A549 (cell line): ENCODE data around the gene ARFRP1. TPM values are rescaled to one million over a fixed set of nuclear protein-coding genes. Genes with fewer than 3 reads are reported as not detected.
"Not testable (repeated sequence)": the region's sequence is repeated elsewhere in the genome, so short reads cannot be mapped to it uniquely, and the experiment has no call there.

ENCODE experiments used
- ATAC-seq, 2 experiments: fragments of 200-7000 bp in 1 of 2; fragments of >200 bp in 1 of 2; cut with Nextera tagmentation in 1 of 2; cut with Tn5 transposase in 1 of 2; 3 replicates each; pipeline versions ENCODE4 v1.8.0 to v1.9.1; 2018 to 2020; ENCODE audit warnings: mild to moderate bottlenecking in 1 of 2, moderate library complexity in 1 of 2
- CTCF ChIA-PET: fragments of 300-600 bp; sonication (Branson Sonifier 250); formaldehyde crosslinking; extraction: SDS; loops from one replicate; lab custom pipeline; 2021; ENCODE audit warnings: antibody characterized with exemption, inconsistent platforms; lab: Yijun Ruan, JAX
- POLR2A ChIA-PET: fragments of 350-600 bp; formaldehyde crosslinking; extraction: SDS; loops from one replicate; lab custom pipeline; 2021; ENCODE audit warnings: antibody characterized with exemption, inconsistent platforms; lab: Yijun Ruan, JAX
- DNase-seq, 2 experiments: peaks; one replicate each; pipeline versions ENCODE4 v3.0.0 to v3.0.0-alpha.2; 2011 to 2016; ENCODE audit warnings: low read depth in 1 of 2, low spot score in 1 of 2
- FAIRE-seq: peaks from 2 replicates; lab custom pipeline; 2011; peaks lifted over from hg19 to GRCh38; lab: Jason Lieb, UNC
- H3K27ac ChIP-seq, 2 experiments: fragments of >200 bp; sonication (Bioruptor Twin); formaldehyde crosslinking; 3 replicates each; pipeline ENCODE4 v1.5.1; 2016 to 2017
- H3K4me1 ChIP-seq: fragments of >200 bp; sonication (Bioruptor Twin); formaldehyde crosslinking; 3 replicates; pipeline ENCODE4 v1.6.1; 2016
- H3K4me2 ChIP-seq: fragments of >200 bp; sonication (Bioruptor Twin); formaldehyde crosslinking; 3 replicates; pipeline ENCODE4 v1.6.1; 2016
- H3K4me3 ChIP-seq: fragments of >200 bp; sonication (Bioruptor Twin); formaldehyde crosslinking; 3 replicates; pipeline ENCODE4 v1.5.1; 2016
- H3K9me3 ChIP-seq: fragments of >200 bp; sonication (Bioruptor Twin); formaldehyde crosslinking; 3 replicates; pipeline ENCODE4 v1.6.1; 2016
- BHLHE40 ChIP-seq: IDR thresholded peaks from 2 replicates; pipeline ENCODE4 v1.6.1; 2012; ENCODE audit warnings: low read depth, low read length, inconsistent platforms
- CBX8 ChIP-seq: fragments of 200-600 bp; sonication (generic); IDR thresholded peaks from 2 replicates; pipeline ENCODE4 v1.6.1; 2016
- CHD4 ChIP-seq: fragments of 200-600 bp; sonication (generic); IDR thresholded peaks from 2 replicates; pipeline ENCODE4 v1.6.1; 2016; ENCODE audit warnings: antibody characterized with exemption, mild to moderate bottlenecking, borderline replicate concordance
- EHMT2 ChIP-seq: fragments of 200-600 bp; sonication (generic); IDR thresholded peaks from 2 replicates; pipeline ENCODE4 v1.6.1; 2016; ENCODE audit warnings: antibody characterized with exemption, low read depth, mild to moderate bottlenecking, moderate library complexity
- FOSB ChIP-seq: fragments of 250-450 bp; sonication (Bioruptor Pico); IDR thresholded peaks from 2 replicates; pipeline ENCODE4 v1.5.0; 2020; ENCODE audit warnings: mild to moderate bottlenecking, moderate library complexity
- HDAC2 ChIP-seq: fragments of 200-600 bp; sonication (generic); IDR thresholded peaks from 2 replicates; pipeline ENCODE4 v1.6.1; 2016
- HOXB5 ChIP-seq: fragments of 250-450 bp; sonication (Bioruptor Pico); IDR thresholded peaks from 2 replicates; pipeline ENCODE4 v1.5.0; 2020; ENCODE audit warnings: mild to moderate bottlenecking, moderate library complexity
- MAZ ChIP-seq: fragments of 150-350 bp; IDR thresholded peaks from 2 replicates; pipeline ENCODE4 v1.6.1; 2014; ENCODE audit warnings: antibody characterized with exemption, low read depth, low read length, borderline replicate concordance
- NPAS2 ChIP-seq: fragments of 250-450 bp; sonication (Bioruptor Pico); IDR thresholded peaks from 2 replicates; pipeline ENCODE4 v1.8.0; 2022; ENCODE audit warnings: mild to moderate bottlenecking, moderate library complexity, borderline replicate concordance
- NR3C1 ChIP-seq: fragments of >200 bp; sonication (Bioruptor Twin); formaldehyde crosslinking; IDR thresholded peaks from 3 replicates; pipeline ENCODE4 v1.6.1; 2017
- RARB ChIP-seq: fragments of 250-450 bp; sonication (Bioruptor Pico); IDR thresholded peaks from 2 replicates; pipeline ENCODE4 v1.8.0; 2021; ENCODE audit warnings: mild to moderate bottlenecking, moderate library complexity
- RCOR1 ChIP-seq: fragments of 150-350 bp; IDR thresholded peaks from 2 replicates; pipeline ENCODE4 v1.6.1; 2014; ENCODE audit warnings: antibody characterized with exemption, low read length, low read depth
- SREBF2 ChIP-seq: fragments of 450-650 bp; IDR thresholded peaks from 2 replicates; pipeline ENCODE4 v1.6.1; 2014; ENCODE audit warnings: mild to moderate bottlenecking, moderate library complexity
- ZNF302 ChIP-seq: fragments of 250-450 bp; sonication (Bioruptor Pico); IDR thresholded peaks from 2 replicates; pipeline ENCODE4 v1.9.0; 2021; ENCODE audit warnings: inconsistent platforms, mild to moderate bottlenecking, moderate library complexity
- WGBS: methylation state at CpG from one replicate; pipeline ENCODE4 v1.1.6; 2017; ENCODE audit errors: missing lambda C conversion rate; 5-methylcytosine and 5-hydroxymethylcytosine counted together
- polyA plus RNA-seq, 4 experiments: library from polyadenylated mRNA; depleted of rRNA in 3 of 4; stranded (reverse); fragments of >200 nt; fragmentation: RNase III in 1 of 4; extraction: RNeasy Plus Mini Kit Qiagen cat#74134 plus additional on column Dnase treatment in 1 of 4; gene quantifications; 2 replicates in 3 of 4; 3 replicates in 1 of 4; pipeline ENCODE4 v1.2.3, GENCODE V29; 2011 to 2017
- TF ChIP-seq, protein P1 (sequence below): IDR thresholded peaks from 2 replicates; pipeline ENCODE4 v1.6.1; 2012; ENCODE audit warnings: low read depth, borderline replicate concordance
- TF ChIP-seq, protein P2 (sequence below): IDR thresholded peaks from 2 replicates; pipeline ENCODE4 v1.6.1; 2012
- TF ChIP-seq, protein P3 (sequence below): fragments of >200 bp; sonication (Bioruptor Twin); formaldehyde crosslinking; IDR thresholded peaks from 2 replicates; pipeline ENCODE4 v1.6.1; 2016

Gene ARFRP1
- polyA plus RNA-seq, 2 of the 4 experiments (the other 2 are of a cell fraction): 25.1 to 29.7 TPM

DNA sequence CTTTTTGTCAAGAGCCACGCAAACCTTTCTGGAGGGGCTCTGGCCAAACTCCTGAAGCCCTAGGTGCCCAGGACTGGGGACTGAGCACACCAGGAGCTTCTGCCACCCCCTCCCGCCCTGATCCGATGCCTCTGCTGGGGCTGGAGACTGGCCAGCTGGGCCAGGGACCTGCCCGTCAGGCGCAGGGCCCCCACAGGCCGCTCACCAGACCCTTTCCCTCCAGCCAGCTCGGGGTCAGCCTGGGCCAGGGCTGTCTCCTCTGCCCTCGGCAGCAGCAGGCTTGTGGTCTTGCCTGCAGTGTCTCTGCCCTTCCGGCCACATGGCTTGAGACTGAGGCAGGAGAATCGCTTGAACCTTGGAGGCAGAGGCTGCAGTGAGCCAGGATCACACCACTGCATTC lies 35.1 kb downstream of the ARFRP1 start:
- FAIRE-seq: no peak
- DNase-seq: no peak
- ChIA-PET CTCF (interaction anchor here (0.6 to 2.7 kb wide), 4 partner anchors 9 to 135 kb away, joined by 3 to 11 read pairs (median 4); partner anchors contain the start of gene PTK6), POLR2A (no interaction called here)
- Histone ChIP-seq H3K4me1 (no peaks in the 10 kb centered on the region), H3K9me3 (no peaks in the 10 kb centered on the region), H3K4me2 (no peak overlapping the region), H3K27ac (no peak overlapping the region), H3K4me3 (no peak overlapping the region)
- no peak for TF ChIP-seq ZNF302 (CRISPR knock-in tag)
- TF ChIP-seq BHLHE40: no peak
- TF ChIP-seq SREBF2: no peak
- ATAC-seq: no peak; a peak in 1 of 6 replicates
- 87% methylated on average over 6 of the region's 10 CpGs for WGBS

DNA sequence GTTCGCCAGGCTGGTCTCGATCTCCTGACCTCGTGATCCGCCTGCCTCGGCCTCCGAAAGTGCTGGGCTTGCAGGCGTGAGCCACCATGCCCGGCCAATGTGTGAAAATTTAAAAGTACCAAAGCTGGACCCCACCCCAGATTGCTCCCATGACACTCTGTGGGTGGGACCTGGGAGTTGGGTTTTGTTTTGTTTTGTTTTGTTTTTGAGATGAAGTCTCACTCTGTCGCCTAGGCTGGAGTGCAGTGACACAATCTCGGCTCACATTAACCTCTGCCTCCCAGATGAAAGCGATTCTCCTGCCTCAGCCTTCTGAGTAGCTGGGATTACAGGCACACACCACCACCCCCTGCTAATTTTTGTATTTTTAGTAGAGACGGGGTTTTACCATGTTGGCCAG lies 36.1 kb downstream of the ARFRP1 start:
- FAIRE-seq, POLR2A ChIA-PET: not testable (repeated sequence)

DNA sequence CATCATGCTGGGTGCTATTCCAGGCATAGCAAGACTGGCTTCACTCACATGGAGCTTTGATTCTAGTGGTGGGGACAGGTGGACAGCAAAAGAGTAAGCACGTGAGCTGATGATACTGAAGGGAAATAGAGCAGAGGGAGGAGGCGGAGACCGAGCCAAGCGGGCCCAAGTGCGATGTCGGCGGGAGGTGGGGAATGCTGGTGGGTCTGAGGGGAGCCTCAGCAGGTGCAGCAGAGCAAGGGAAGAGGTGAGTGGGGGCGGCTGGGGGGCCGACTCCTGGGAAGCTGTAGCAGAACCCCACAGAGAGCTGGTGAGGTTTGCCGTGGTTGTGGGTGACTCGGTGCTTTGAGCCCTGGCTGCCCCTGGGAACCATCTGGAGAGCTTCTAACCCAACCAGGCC lies 39.4 kb downstream of the ARFRP1 start:
- CTCF ChIA-PET: interaction anchor here (1.0 to 1.9 kb wide), 3 partner anchors 14 to 130 kb away, joined by 3 to 7 read pairs (median 6); partner anchors contain the start of gene PTK6
- no peaks in the 10 kb centered on the region for H3K9me3 ChIP-seq
- no peaks in the 10 kb centered on the region for H3K4me1 ChIP-seq
- TF ChIP-seq, protein P1, sequence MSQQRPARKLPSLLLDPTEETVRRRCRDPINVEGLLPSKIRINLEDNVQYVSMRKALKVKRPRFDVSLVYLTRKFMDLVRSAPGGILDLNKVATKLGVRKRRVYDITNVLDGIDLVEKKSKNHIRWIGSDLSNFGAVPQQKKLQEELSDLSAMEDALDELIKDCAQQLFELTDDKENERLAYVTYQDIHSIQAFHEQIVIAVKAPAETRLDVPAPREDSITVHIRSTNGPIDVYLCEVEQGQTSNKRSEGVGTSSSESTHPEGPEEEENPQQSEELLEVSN: no peak
- no peak for TF ChIP-seq MAZ
- TF ChIP-seq RCOR1: no peak
- TF ChIP-seq, protein P2, sequence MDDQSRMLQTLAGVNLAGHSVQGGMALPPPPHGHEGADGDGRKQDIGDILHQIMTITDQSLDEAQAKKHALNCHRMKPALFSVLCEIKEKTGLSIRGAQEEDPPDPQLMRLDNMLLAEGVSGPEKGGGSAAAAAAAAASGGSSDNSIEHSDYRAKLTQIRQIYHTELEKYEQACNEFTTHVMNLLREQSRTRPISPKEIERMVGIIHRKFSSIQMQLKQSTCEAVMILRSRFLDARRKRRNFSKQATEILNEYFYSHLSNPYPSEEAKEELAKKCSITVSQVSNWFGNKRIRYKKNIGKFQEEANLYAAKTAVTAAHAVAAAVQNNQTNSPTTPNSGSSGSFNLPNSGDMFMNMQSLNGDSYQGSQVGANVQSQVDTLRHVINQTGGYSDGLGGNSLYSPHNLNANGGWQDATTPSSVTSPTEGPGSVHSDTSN: no peak
- no peak for TF ChIP-seq NPAS2 (CRISPR knock-in tag)
- no peak for TF ChIP-seq CBX8
- H3K4me3 ChIP-seq: no peak overlapping the region
- no peak overlapping the region for H3K27ac ChIP-seq
- no peak overlapping the region for H3K4me2 ChIP-seq
- DNase-seq (no peak), FAIRE-seq (no peak), ATAC-seq (no peak)
- WGBS: 95% methylated on average over 11 of the region's 11 CpGs
- POLR2A ChIA-PET: no interaction called here

More for the DNA sequence above, 36.1 kb downstream of the ARFRP1 start:
- not testable (repeated sequence) for H3K4me2 ChIP-seq, ATAC-seq, H3K27ac ChIP-seq, H3K4me1 ChIP-seq, DNase-seq, H3K9me3 ChIP-seq, H3K4me3 ChIP-seq
- 91% methylated on average over 12 of the region's 12 CpGs for WGBS
- CTCF ChIA-PET: interaction anchor here (0.6 to 1.7 kb wide), 3 partner anchors 10 to 114 kb away, joined by 3 to 4 read pairs (median 3); no protein-coding TSS in a partner anchor

DNA sequence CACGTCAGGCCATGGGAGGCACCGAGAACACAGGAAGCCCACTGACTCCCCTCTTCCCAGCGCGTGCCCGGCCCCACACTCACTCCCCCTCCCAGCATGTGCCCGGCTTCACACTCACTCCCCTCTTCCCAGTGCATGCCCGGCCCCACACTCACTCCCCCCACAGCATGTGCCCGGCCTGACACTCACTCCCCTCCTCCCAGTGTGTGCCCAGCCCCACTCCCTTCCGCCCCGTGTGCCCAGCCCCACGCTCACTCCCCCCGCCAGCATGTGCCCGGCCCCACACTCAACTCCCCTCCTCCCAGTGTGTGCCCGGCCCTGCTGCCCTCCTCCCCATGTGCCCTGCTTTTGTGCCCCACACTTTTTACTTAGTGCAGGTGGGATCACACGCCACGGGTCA lies 39.9 kb downstream of the ARFRP1 start:
- Histone ChIP-seq H3K4me3 (no peak overlapping the region), H3K4me2 (no peak overlapping the region), H3K27ac (no peak overlapping the region), H3K4me1 (no peaks in the 10 kb centered on the region), H3K9me3 (no peaks in the 10 kb centered on the region)
- 96% methylated on average over 11 of the region's 16 CpGs for WGBS
- no peak for ATAC-seq
- no peak for FAIRE-seq
- no peak for DNase-seq
- CTCF ChIA-PET: interaction anchor here (1.0 to 1.9 kb wide), 3 partner anchors 15 to 19 kb away, joined by 3 to 6 read pairs (median 3); no protein-coding TSS in a partner anchor
- TF ChIP-seq, protein P2: no peak
- no peak for TF ChIP-seq FOSB (CRISPR knock-in tag)
- TF ChIP-seq RARB (CRISPR knock-in tag): no peak
- no peak for TF ChIP-seq CHD4
- no peak for TF ChIP-seq HDAC2
- TF ChIP-seq, protein P3, sequence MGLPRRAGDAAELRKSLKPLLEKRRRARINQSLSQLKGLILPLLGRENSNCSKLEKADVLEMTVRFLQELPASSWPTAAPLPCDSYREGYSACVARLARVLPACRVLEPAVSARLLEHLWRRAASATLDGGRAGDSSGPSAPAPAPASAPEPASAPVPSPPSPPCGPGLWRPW: no peak
- TF ChIP-seq EHMT2: no peak
- TF ChIP-seq NR3C1: no peak
- no peak for TF ChIP-seq HOXB5 (CRISPR knock-in tag)
- POLR2A ChIA-PET: interaction anchor here (1.1 kb wide), 1 partner anchor 14 kb away, joined by 3 read pairs; no protein-coding TSS in a partner anchor
